DLD1 (cell line): ENCODE results near the gene BATF3.

Source experiments
- in situ Hi-C: cut with HindIII; loops from 2 replicates; pipeline ENCODE4 v1.10.0; 2017; ENCODE audit warnings: low sequenced_read_pairs

The BATF3 gene

GRCh38 chr1:212665241-212666115 is 34.2 kb downstream of the BATF3 start:
- in situ Hi-C loops: loop anchor here (25.0 kb wide), 1 partner anchor 322 kb away; no protein-coding TSS in a partner anchor

- in situ Hi-C loops: loop anchor here (25.0 kb wide), 1 partner anchor 323 kb away; no protein-coding TSS in a partner anchor
Observed at GRCh38 chr1:212664409-212665199, 35.0 kb downstream of the BATF3 start.

DNA sequence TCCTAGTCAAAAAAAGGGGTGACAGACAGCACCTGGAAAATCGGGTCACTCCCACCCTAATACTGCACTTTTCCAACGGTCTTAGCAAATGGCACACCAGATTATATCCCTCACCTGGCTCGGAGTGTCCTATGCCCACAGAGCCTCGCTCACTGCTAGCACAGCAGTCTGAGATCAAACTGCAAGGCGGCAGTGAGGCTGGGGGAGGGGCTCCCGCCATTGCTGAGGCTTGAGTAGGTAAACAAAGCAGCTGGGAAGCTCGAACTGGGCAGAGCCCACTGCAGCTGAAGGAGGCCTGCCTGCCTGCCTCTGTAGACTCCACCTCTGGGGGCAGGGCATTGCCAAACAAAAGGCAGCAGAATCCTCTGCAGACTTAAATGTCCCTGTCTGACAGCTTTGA is 41.4 kb downstream of the BATF3 start:
- in situ Hi-C loops: loop anchor here (25.0 kb wide), 1 partner anchor 329 kb away; no protein-coding TSS in a partner anchor

DNA sequence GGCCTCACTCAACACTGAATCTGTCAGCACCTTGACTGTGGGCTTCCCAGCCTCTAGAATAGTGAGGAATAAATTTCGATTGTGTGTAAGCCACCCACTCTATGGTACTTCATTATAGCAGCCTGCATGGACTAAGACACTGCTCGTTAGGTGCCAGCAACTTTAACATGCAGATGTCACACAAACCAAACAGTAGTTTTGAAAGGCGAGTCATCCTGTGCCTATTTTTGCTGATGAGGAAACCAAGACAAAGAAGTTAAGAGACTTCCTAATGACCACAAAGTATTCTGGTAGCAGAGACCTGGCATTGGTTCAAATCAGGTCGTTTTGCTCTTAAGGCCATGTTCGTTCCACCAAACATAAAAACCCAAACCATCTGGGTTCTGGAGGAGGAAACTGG is 42.9 kb downstream of the BATF3 start:
- in situ Hi-C loops: loop anchor here (25.0 kb wide), 1 partner anchor 331 kb away; no protein-coding TSS in a partner anchor

GRCh38 chr1:212655668-212656440 is 43.8 kb downstream of the BATF3 start:
- in situ Hi-C loops: loop anchor here (25.0 kb wide), 1 partner anchor 331 kb away; no protein-coding TSS in a partner anchor

GRCh38 chr1:212652609-212653008 is 47.0 kb downstream of the BATF3 start:
- in situ Hi-C loops: loop anchor here (25.0 kb wide), 1 partner anchor 335 kb away; no protein-coding TSS in a partner anchor

DNA sequence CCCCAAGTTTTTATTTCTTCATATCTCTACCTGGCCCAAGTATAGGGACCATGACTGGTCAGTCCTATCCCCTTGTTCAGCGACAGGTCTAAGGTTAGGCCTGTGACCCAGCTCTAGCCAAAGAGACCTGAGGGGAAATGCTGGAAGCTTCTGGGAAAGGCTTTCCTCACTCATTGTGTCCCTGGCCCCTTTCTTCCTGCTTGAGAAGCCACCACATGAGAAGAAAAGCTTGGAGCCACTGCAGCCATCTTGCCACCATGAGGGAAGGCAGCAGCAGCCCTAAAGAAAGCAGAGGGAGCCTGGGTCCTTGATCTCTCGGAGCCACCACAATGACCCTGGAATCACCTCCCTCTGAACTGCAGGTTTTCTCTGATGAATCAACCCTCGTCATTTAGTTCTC is 47.7 kb downstream of the BATF3 start:
- in situ Hi-C loops: loop anchor here (25.0 kb wide), 1 partner anchor 335 kb away; no protein-coding TSS in a partner anchor

DNA sequence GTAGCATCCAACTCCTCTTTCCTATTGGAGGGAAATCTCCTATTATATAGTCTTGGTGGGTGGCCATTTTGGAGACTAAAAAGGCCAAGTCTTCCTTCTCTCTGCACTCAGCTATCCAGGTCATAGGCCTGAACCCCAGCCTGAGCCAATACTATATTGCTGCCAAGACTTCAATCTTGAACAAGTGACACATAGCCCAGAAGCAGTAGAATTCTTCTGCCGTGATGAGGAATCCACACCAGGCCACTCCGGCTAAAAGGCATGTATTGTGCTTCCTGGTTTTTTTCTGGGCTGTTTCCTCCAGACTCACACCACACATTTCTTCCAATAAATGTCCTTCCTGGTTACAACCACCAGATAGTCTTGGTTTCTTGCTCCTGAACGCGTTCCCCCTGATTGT is 48.1 kb downstream of the BATF3 start:
- in situ Hi-C loops: loop anchor here (25.0 kb wide), 1 partner anchor 336 kb away; no protein-coding TSS in a partner anchor

DNA sequence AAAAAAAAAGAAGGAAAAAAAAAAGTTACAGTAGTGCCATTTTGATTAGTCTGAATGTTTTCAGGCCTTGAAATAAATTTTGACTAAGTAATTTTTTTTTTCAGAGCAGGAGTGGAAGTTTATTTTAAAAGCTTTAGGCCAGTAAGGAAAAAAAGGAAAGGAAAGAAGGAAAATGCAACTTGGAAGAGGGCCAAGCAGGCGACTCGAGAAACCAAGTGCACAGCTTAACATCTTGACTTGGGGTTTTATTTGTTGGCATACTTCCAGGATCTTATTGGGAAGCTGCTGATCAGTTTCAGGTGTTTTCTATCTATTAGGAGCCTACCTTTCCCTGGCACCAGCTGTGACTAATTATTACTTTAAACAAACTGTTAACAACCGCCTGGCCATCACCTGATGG is 49.4 kb downstream of the BATF3 start:
- in situ Hi-C loops: loop anchor here (25.0 kb wide), 1 partner anchor 337 kb away; no protein-coding TSS in a partner anchor

GRCh38 chr1:212649020-212649419 is 50.6 kb downstream of the BATF3 start:
- in situ Hi-C loops: no loop called here

GRCh38 chr1:212648431-212648830 is 51.2 kb downstream of the BATF3 start:
- in situ Hi-C loops: no loop called here

GRCh38 chr1:212647004-212647403 is 52.6 kb downstream of the BATF3 start:
- in situ Hi-C loops: no loop called here

DNA sequence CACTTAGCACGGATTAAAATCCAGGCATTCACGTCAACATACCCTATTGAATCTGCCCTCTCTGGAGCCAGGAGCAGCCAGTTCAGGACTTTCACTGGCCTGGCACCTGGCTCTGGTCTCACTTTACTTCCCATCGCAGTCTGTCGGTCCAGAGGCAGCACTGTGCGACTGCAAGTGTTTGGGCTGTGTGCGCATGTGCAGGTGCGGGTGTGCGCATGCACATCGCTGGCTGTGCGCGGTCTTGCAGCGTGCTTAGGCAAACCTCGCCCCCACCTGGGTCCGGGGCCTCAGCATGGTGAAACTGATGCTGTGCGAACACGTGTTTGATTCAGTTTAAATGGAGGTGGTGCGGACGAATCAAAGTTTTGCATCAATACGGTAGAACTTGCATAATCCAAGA is 53.1 kb downstream of the BATF3 start:
- in situ Hi-C loops: no loop called here

DNA sequence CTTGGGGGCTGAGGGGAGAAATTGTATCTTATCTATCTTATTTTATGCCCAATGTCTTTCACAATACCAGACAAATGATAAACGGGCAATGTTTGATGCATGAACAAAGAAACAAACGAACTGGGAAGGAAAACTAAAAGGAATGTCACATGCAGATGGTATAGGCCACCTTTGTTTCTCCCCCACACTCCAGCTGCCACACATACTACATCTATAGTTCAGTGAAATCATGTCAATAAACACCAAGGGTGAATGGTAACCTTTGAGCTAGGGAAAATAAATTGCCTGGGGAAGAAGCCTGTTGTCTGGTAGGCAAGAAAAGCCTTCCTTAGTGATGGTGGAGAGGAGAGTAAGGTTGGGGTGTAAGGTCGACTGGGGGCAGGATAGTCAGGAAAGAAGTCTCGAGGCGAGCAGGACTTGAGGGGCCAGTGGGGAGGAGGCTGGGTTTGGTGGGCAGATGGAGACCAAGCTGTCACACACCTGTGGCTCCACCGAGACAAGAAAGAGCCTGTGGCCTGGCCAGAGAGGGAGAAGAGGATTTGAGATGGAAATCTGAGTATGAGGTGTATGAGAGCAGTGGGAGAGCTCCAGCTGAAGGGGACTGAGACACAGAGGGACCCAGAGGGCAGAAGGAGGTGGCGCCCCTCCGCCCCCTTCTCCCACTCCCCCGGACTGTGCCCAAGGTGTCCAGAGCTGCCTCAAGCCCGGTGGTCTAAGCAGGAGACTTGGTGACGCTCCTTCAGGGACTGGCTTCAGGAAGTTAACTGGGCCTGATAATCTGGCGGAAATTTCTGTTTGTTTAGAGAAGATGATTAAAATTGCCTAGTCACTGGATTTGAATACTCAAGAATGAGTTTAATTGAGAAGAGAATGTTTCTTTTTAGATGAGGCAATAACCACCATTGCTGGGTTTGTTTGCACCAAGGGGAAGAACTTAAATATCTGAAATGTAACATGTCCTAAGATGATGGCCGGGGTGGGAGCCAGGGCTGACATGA is 53.8 kb downstream of the BATF3 start:
- in situ Hi-C loops: no loop called here

- in situ Hi-C loops: no loop called here
Observed at GRCh38 chr1:212644866-212645545, 54.6 kb downstream of the BATF3 start.

DNA sequence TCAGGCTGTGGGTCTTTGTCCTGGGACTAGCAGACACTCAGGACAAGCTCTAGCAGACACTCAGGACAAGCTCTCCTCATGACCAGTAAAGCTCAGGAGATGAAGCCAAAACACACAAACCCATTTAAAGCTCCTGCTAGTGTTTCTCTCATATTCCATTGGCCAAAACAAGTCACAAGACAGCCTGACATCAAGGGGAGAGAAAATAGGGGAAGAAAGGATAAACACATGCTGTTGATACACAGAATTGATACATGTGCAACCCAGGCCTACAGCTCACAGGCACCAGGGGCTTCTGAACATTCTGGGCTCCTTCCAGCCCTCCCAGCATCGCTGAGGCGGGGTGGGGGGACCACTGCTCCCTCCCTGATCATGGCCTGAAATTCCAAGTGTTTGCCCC is 55.8 kb downstream of the BATF3 start:
- in situ Hi-C loops: no loop called here

GRCh38 chr1:212641956-212642355 is 57.7 kb downstream of the BATF3 start:
- in situ Hi-C loops: no loop called here

DNA sequence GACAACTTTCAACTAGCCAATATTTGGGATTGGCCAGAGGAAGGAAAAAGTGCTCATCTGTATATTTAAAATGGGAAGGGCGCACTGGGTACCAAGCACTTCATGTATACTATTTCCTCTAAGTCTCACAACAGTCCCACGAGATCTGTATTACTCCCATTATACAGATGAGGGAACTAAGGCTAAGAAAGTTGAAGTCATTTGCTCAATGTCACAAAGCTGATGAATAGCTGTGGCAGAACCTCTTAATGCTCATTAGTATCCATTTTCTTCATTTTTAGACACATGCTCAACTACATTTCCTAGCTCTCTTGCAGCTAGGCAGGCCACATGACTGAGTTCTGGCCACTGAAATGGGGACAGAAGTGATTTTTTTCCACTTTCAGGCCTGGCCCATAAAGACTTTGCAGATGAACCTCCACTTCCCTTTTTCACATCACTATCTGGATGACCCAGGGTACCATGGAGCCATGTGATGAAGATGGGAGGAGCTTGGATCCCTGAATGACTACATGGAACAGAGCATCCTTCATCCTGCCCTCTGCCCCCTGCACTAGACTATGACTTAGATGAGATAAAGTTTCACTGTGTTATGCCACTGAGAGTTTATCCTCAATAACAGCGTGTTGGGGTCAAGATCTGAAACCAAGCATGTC is 59.3 kb downstream of the BATF3 start:
- in situ Hi-C loops: no loop called here
